ENCODE data around the gene TMEM11. TPM values are rescaled to one million over a fixed set of nuclear protein-coding genes. Genes with fewer than 3 reads are reported as not detected.

The TMEM11 gene
- total and polyA plus RNA-seq, 7 donors, result 52.9 to 159 (median 78.4) TPM

DNA sequence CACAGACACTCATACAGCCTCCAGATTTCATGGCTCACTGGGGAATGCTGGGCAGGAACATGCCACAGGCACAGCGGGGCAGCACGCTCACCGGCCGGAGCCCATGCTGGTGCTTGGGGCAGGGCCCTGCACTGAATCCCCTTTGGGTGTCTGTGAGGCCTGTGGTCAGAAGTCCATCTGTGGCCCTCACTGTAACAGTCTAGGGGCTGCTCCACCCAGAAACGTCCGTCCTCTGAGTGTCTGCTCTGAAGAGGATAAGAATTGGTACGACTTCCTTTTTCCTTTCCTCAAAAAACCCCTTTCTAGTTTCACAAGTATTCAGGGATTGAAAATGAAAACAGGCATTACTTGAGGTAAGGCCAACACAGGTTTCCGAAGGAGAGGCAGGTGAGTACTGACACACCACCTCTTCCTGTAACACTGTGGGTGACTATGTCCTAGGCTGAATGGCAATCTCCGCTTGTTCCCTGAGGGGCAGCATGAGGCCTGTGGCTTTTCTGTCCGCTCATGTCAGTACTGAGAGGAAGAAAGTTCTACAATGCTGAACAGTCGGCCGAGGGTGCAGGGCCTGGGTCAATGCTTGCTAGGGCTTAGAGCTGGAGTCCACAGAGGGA is 42.5 kb downstream of the TMEM11 start:
- H3K9me3 ChIP-seq, result no peaks in the 10 kb centered on the region
- H3K27ac ChIP-seq, result peak overlapping the region; percentile 96
- 84 to 86% (median 85%) methylated on average over 12 of the region's 12 CpGs for WGBS, 3 donors
- DNase-seq, result no peak
- H3K27me3 ChIP-seq (ENCODE audit: insufficient read depth in 3 of 3, low read length in 2 of 3), result no peaks in the 10 kb centered on the region
- intact Hi-C loops (cut with DNase I), result loop anchor here in 1 of 2 donors (5.0 kb wide), 1 partner anchor 41 kb away; the partner anchor contains the start of gene TMEM11
- TF ChIP-seq, protein P1, sequence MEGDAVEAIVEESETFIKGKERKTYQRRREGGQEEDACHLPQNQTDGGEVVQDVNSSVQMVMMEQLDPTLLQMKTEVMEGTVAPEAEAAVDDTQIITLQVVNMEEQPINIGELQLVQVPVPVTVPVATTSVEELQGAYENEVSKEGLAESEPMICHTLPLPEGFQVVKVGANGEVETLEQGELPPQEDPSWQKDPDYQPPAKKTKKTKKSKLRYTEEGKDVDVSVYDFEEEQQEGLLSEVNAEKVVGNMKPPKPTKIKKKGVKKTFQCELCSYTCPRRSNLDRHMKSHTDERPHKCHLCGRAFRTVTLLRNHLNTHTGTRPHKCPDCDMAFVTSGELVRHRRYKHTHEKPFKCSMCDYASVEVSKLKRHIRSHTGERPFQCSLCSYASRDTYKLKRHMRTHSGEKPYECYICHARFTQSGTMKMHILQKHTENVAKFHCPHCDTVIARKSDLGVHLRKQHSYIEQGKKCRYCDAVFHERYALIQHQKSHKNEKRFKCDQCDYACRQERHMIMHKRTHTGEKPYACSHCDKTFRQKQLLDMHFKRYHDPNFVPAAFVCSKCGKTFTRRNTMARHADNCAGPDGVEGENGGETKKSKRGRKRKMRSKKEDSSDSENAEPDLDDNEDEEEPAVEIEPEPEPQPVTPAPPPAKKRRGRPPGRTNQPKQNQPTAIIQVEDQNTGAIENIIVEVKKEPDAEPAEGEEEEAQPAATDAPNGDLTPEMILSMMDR (IDR thresholded peaks at IDR 0.05), result no peak
- no peak for ATAC-seq
- no peak overlapping the region for H3K4me3 ChIP-seq
- H3K4me1 ChIP-seq, result peaks cover 78% of the 10 kb centered on the region
- peaks cover 0 to 10% of the 10 kb centered on the region in 2 donors for H3K36me3 ChIP-seq (ENCODE audit: insufficient read depth in 1 of 2, low read depth in 1 of 2)

DNA sequence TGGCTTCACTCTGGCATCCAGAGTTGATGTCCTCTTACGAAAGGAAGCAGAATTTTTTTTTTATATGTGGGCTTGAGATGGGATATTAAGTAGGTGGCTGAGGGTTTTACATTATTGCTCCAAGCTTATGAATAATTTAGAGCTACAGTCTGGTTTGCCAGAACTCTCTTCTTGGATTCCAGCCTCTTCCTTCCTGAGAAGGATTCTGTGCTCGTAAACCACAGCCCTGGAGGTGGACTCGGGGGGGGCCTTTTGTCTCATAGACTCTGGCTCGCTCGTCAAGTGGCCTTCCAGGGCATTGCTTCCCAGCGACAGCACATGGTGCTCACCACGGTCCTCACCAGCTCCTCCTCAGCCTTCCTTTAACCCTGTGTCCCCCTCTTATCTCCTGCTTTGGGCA is 43.2 kb downstream of the TMEM11 start:
- peaks cover 84% of the 10 kb centered on the region for H3K4me1 ChIP-seq
- peak overlapping the region; percentile 96 for H3K27ac ChIP-seq
- WGBS, 3 donors, result 18 to 55% (median 32%) methylated on average over 7 of the region's 7 CpGs
- no peaks in the 10 kb centered on the region for H3K9me3 ChIP-seq
- H3K4me3 ChIP-seq, result no peak overlapping the region
- DNase-seq (no peak), ATAC-seq (no peak)
- peaks cover 0 to 10% of the 10 kb centered on the region in 2 donors for H3K36me3 ChIP-seq (ENCODE audit: insufficient read depth in 1 of 2, low read depth in 1 of 2)
- TF ChIP-seq, protein P1 (IDR thresholded peaks at IDR 0.05), result no peak
- H3K27me3 ChIP-seq (ENCODE audit: insufficient read depth in 3 of 3, low read length in 2 of 3), result no peaks in the 10 kb centered on the region
- intact Hi-C loops (cut with DNase I), result loop anchor here in 1 of 2 donors (5.0 kb wide), 1 partner anchor 41 kb away; the partner anchor contains the start of gene TMEM11

DNA sequence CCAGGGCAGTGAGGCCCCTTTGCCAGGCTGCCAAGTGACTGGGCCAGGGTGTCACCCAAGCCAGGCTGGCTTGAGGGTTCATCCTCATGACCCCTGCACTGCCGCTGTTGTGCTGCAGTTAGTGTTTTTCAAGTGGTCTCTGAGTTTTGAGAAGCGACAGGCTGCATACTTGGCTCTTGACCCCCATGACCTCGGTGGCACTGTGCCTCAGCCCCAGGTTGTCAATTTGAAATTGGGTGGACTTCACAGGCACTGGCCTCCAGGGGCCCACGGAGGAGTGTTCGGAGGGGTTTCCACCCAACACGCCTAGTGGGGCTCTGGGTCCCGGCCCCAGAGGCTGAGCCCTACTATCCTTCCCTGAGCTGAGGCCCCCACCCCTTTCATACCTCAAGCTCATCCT is 44.5 kb downstream of the TMEM11 start:
- 77 to 89% (median 84%) methylated on average over 7 of the region's 7 CpGs for WGBS, 3 donors
- DNase-seq (no peak), ATAC-seq (no peak)
- no peaks in the 10 kb centered on the region for H3K9me3 ChIP-seq
- intact Hi-C loops (cut with DNase I), result loop anchor here (2.0 to 10.0 kb wide), 2 partner anchors 39 to 115 kb away; partner anchors contain the start of gene MAP2K3 (in 2 of the 2)
- H3K36me3 ChIP-seq (ENCODE audit: insufficient read depth in 1 of 2, low read depth in 1 of 2), result peaks cover 0 to 10% of the 10 kb centered on the region in 2 donors
- H3K4me3 ChIP-seq, result no peak overlapping the region
- TF ChIP-seq, protein P1 (IDR thresholded peaks at IDR 0.05), result no peak
- H3K27ac ChIP-seq, result peak overlapping the region; percentile 96
- no peaks in the 10 kb centered on the region for H3K27me3 ChIP-seq (ENCODE audit: insufficient read depth in 3 of 3, low read length in 2 of 3)
- peaks cover 84% of the 10 kb centered on the region for H3K4me1 ChIP-seq

DNA sequence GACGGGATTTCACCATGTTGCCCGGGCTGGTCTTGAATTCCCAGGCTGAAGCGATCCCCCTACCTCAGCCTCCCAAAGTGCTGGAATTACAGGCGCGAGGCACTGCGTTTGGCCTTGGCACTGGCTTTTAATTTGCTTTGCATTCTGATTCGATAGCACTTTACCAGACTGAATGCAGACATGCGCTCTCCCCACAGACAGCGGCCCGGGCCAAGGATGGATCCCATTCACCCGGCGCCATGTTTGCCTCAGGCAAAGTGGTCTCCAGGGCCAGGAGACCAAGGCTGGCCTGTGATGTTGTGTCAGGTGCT is 45.5 kb downstream of the TMEM11 start:
- Histone ChIP-seq H3K36me3 (ENCODE audit: insufficient read depth in 1 of 2, low read depth in 1 of 2) (peaks cover 0 to 7% of the 10 kb centered on the region in 2 donors), H3K27me3 (ENCODE audit: insufficient read depth in 3 of 3, low read length in 2 of 3) (no peaks in the 10 kb centered on the region), H3K27ac (peak overlapping the region; percentile 96), H3K4me3 (no peak overlapping the region), H3K4me1 (peaks cover 76% of the 10 kb centered on the region), H3K9me3 (no peaks in the 10 kb centered on the region)
- intact Hi-C loops (cut with DNase I), result loop anchor here (2.0 to 10.0 kb wide), 2 partner anchors 40 to 116 kb away; partner anchors contain the start of gene MAP2K3 (in 2 of the 2)
- DNase-seq (no peak), ATAC-seq (no peak)
- WGBS, 3 donors, result 92 to 98% (median 94%) methylated on average over 12 of the region's 12 CpGs
- TF ChIP-seq, protein P1 (IDR thresholded peaks at IDR 0.05), result no peak
